Skeletal muscle satellite cell (primary cell): Measurements from ENCODE around the gene MMAA.
"Not testable (repeated sequence)": the region's sequence is repeated elsewhere in the genome, so short reads cannot be mapped to it uniquely, and the experiment has no call there.

Experiments used
- H3K27me3 ChIP-seq: 2 replicates; pipeline ENCODE4 v1.7.0; 2013; ENCODE audit warnings: low read length; ENCODE audit not compliant: control insufficient read depth, insufficient read depth
- H3K36me3 ChIP-seq: 2 replicates; pipeline ENCODE4 v1.7.0; 2013; ENCODE audit warnings: mild to moderate bottlenecking, control low read depth, low read length; ENCODE audit not compliant: insufficient read depth
- H3K4me1 ChIP-seq: 2 replicates; pipeline ENCODE4 v1.7.0; 2013; ENCODE audit warnings: low read length; ENCODE audit not compliant: control insufficient read depth, insufficient read depth
- H3K4me2 ChIP-seq: 2 replicates; pipeline ENCODE4 v1.7.0; 2013; ENCODE audit warnings: mild to moderate bottlenecking, low read length
- H3K4me3 ChIP-seq: 2 replicates; pipeline ENCODE4 v1.7.0; 2013; ENCODE audit warnings: low read length
- H3K9ac ChIP-seq: 2 replicates; pipeline ENCODE4 v1.7.0; 2013; ENCODE audit warnings: mild to moderate bottlenecking, low read depth, low read length, moderate library complexity
- H3K9me3 ChIP-seq: replicated peaks from 2 replicates; pipeline ENCODE4 v1.7.0; 2013; ENCODE audit warnings: mild to moderate bottlenecking, control low read depth, low read length

The MMAA gene

GRCh38 chr4:145613566-145614232 is 5.5 kb upstream of the MMAA start:
- Histone ChIP-seq H3K4me3 (no peak overlapping the region), H3K27me3 (no peaks in the 10 kb centered on the region), H3K36me3 (no peaks in the 10 kb centered on the region), H3K4me1 (peaks cover 9% of the 10 kb centered on the region), H3K4me2 (no peak overlapping the region), H3K9ac (no peak overlapping the region), H3K9me3 (no peaks in the 10 kb centered on the region)

- Histone ChIP-seq H3K36me3 (no peaks in the 10 kb centered on the region), H3K9ac (no peak overlapping the region), H3K4me2 (no peak overlapping the region), H3K27me3 (no peaks in the 10 kb centered on the region), H3K4me3 (no peak overlapping the region), H3K9me3 (no peaks in the 10 kb centered on the region), H3K4me1 (peaks cover 9% of the 10 kb centered on the region)
Measured at GRCh38 chr4:145614233-145614610, 5.0 kb upstream of the MMAA start.

DNA sequence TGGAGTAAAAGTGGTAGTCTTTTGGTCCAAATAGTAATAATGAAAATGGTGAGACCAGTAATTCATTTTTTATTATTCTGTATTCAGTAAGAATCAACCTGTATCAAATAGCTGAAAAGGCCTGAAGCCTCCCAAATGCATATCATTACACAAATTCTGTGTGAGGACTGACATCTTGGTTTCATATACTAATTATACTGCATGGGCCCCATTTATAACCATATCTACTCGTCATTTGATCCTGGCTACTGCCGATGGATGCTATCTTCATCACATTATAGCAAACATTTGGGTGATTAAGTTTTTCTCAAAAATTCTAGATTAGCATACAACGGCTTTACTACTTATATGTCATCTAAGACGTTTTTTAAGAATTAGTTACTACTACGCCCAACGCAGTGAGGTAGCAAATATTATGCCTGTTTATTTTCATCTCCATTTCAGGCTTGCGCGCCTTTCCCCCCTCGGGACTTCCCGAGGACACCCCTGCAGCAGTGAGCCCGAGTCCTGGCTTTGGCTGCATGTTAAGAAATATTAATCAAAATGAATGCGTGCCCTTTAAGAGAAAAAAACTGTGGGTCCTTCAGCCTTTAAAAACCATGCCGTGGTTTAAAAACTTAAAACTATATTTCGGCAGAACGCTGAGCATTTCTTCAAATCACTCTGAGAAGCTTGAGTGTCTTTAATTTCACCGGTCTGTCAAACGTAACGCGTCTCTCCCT is 814 bp upstream of the MMAA start:
- peak overlapping the region; percentile 85 for H3K4me2 ChIP-seq
- no peaks in the 10 kb centered on the region for H3K9me3 ChIP-seq
- H3K4me3 ChIP-seq = peak overlapping the region; percentile 97
- peak overlapping the region; percentile 100 for H3K9ac ChIP-seq
- H3K4me1 ChIP-seq = peaks cover 16% of the 10 kb centered on the region
- no peaks in the 10 kb centered on the region for H3K27me3 ChIP-seq
- H3K36me3 ChIP-seq = no peaks in the 10 kb centered on the region

GRCh38 chr4:145619639-145619996 is 433 bp downstream of the MMAA start:
- Histone ChIP-seq H3K4me2 (peak overlapping the region; percentile 85), H3K9ac (peak overlapping the region; percentile 100), H3K9me3 (no peaks in the 10 kb centered on the region), H3K36me3 (no peaks in the 10 kb centered on the region), H3K27me3 (no peaks in the 10 kb centered on the region), H3K4me3 (peak overlapping the region; percentile 97), H3K4me1 (peaks cover 25% of the 10 kb centered on the region)

- H3K9ac ChIP-seq, H3K27me3 ChIP-seq, H3K4me3 ChIP-seq, H3K4me2 ChIP-seq, H3K9me3 ChIP-seq, H3K36me3 ChIP-seq: not testable (repeated sequence)
- H3K4me1 ChIP-seq = peaks cover 25% of the 10 kb centered on the region
Measured at GRCh38 chr4:145622067-145622466, 2.9 kb downstream of the MMAA start.

DNA sequence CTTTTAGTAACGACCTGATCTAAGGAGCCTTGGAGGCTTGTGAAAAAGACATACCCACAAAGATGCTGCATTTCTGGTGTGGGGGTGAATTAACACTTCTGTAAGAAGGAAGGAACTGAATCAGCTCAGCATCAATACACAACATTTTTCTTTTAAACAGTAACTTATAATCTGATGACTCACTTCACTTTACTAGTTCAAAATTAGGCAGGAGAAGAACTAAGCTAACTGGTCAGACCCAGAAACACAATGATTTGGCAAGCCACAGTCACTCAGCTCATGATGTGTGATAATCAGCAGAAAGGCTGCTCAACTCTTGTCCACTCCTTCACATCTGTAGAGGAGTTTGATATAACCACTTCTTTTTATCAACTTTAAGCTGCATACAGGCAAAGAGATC is 4.6 kb downstream of the MMAA start:
- Histone ChIP-seq H3K27me3 (no peaks in the 10 kb centered on the region), H3K4me3 (no peak overlapping the region), H3K4me2 (no peak overlapping the region), H3K4me1 (peaks cover 15% of the 10 kb centered on the region), H3K36me3 (no peaks in the 10 kb centered on the region), H3K9me3 (no peaks in the 10 kb centered on the region), H3K9ac (no peak overlapping the region)

GRCh38 chr4:145625677-145626622 is 6.8 kb downstream of the MMAA start:
- H3K4me1 ChIP-seq = peaks cover 9% of the 10 kb centered on the region
- no peaks in the 10 kb centered on the region for H3K27me3 ChIP-seq
- H3K36me3 ChIP-seq = no peaks in the 10 kb centered on the region
- H3K4me2 ChIP-seq = no peak overlapping the region
- no peaks in the 10 kb centered on the region for H3K9me3 ChIP-seq
- H3K4me3 ChIP-seq = no peak overlapping the region
- H3K9ac ChIP-seq = no peak overlapping the region

DNA sequence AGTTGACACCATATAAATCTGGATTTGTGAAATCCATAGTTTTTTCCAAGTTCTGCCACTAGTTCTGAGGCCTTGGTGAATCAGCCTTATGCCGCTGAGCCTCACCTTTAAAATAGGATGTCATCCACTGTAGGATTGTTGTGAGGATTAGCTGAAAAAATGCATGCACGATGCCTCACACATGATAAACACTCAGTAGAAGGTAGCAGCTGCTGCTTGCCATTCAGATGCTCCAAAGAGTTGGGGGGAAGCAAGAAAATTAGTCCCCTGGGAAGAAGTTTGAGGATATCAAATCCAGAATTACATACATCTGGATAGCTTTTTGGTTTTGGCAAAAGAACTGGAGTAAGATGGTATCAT is 7.4 kb downstream of the MMAA start:
- Histone ChIP-seq H3K9me3 (no peaks in the 10 kb centered on the region), H3K27me3 (no peaks in the 10 kb centered on the region), H3K4me1 (peaks cover 9% of the 10 kb centered on the region), H3K4me2 (no peak overlapping the region), H3K4me3 (no peak overlapping the region), H3K36me3 (no peaks in the 10 kb centered on the region), H3K9ac (no peak overlapping the region)

DNA sequence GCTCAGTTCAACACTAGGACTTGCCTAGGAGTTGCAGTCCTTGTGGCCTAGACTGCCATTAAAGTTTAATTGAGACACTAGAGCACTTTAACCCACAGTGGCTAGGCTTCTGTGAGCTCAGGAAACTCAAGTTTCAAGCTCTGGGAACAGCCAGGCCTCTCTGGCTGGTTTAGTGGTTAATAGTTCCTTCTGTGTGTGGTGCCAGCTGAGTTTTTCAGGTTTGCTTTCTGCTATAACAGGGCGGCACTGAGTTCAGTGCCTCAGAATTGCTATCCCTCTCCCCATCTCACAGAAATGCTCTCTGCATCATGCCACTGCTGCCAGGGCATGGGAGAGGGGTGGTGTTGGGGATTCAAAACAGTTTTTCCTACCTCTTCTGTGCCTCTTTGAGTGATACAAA is 15.9 kb downstream of the MMAA start:
- Histone ChIP-seq H3K4me3 (no peak overlapping the region), H3K27me3 (no peaks in the 10 kb centered on the region), H3K9ac (no peak overlapping the region), H3K9me3 (no peaks in the 10 kb centered on the region), H3K36me3 (no peaks in the 10 kb centered on the region), H3K4me2 (no peak overlapping the region), H3K4me1 (no peaks in the 10 kb centered on the region)

- H3K4me3 ChIP-seq = no peak overlapping the region
- no peak overlapping the region for H3K4me2 ChIP-seq
- H3K27me3 ChIP-seq = no peaks in the 10 kb centered on the region
- no peaks in the 10 kb centered on the region for H3K4me1 ChIP-seq
- H3K36me3 ChIP-seq = no peaks in the 10 kb centered on the region
- H3K9me3 ChIP-seq = no peaks in the 10 kb centered on the region
- H3K9ac ChIP-seq = no peak overlapping the region
Measured at GRCh38 chr4:145635630-145636029, 16.4 kb downstream of the MMAA start.

GRCh38 chr4:145639186-145639698 is 20.1 kb downstream of the MMAA start:
- Histone ChIP-seq H3K9ac (no peak overlapping the region), H3K4me3 (no peak overlapping the region), H3K27me3 (no peaks in the 10 kb centered on the region), H3K4me2 (no peak overlapping the region), H3K9me3 (no peaks in the 10 kb centered on the region), H3K36me3 (no peaks in the 10 kb centered on the region), H3K4me1 (no peaks in the 10 kb centered on the region)
